SK-N-SH treated with all-trans-retinoic acid at 6 μM for 48 hours (cell line): ENCODE data around the gene PSPN.

Experiments
- ATAC-seq: fragments of 200-7000 bp; cut with Tn5 transposase; 3 replicates; pipeline ENCODE4 v1.9.1; 2020; ENCODE audit warnings: mild to moderate bottlenecking, moderate library complexity
- ARNTL ChIP-seq: fragments of 450-650 bp; formaldehyde crosslinking; IDR thresholded peaks from 2 replicates; pipeline ENCODE4 v1.5.0; 2020; ENCODE audit warnings: low read depth, mild to moderate bottlenecking, moderate library complexity, borderline replicate concordance
- CREB5 ChIP-seq: fragments of 250-450 bp; sonication (Bioruptor Pico); IDR thresholded peaks from 2 replicates; pipeline ENCODE4 v1.5.1; 2020; ENCODE audit warnings: low read depth, mild to moderate bottlenecking, moderate library complexity
- CSDC2 ChIP-seq: fragments of 250-450 bp; sonication (Bioruptor Pico); IDR thresholded peaks from 2 replicates; pipeline ENCODE4 v1.5.0; 2020; ENCODE audit warnings: mild to moderate bottlenecking, moderate library complexity
- ESRRG ChIP-seq: fragments of 250-450 bp; sonication (Bioruptor Pico); IDR thresholded peaks from 2 replicates; pipeline ENCODE4 v1.6.1; 2021; ENCODE audit warnings: mild to moderate bottlenecking
- GLIS3 ChIP-seq: fragments of 250-450 bp; sonication (Bioruptor Pico); IDR thresholded peaks from 2 replicates; pipeline ENCODE4 v1.5.0; 2020; ENCODE audit warnings: mild to moderate bottlenecking, moderate library complexity
- ISL1 ChIP-seq: fragments of 250-450 bp; sonication (Bioruptor Pico); IDR thresholded peaks from 2 replicates; pipeline ENCODE4 v2.1.2; 2022; ENCODE audit warnings: mild to moderate bottlenecking, moderate library complexity
- OSR1 ChIP-seq: fragments of 250-450 bp; sonication (Bioruptor Pico); IDR thresholded peaks from 2 replicates; pipeline ENCODE4 v1.8.0; 2022; ENCODE audit warnings: moderate library complexity, mild to moderate bottlenecking, inconsistent platforms
- PATZ1 ChIP-seq: fragments of 250-450 bp; sonication (Bioruptor Pico); IDR thresholded peaks from 2 replicates; pipeline ENCODE4 v1.8.0; 2020; ENCODE audit warnings: mild to moderate bottlenecking, moderate library complexity, borderline replicate concordance
- POU6F1 ChIP-seq: fragments of 250-450 bp; sonication (Bioruptor Pico); IDR thresholded peaks from 2 replicates; pipeline ENCODE4 v1.8.0; 2021; ENCODE audit warnings: low read depth, mild to moderate bottlenecking, moderate library complexity, borderline replicate concordance
- PPARA ChIP-seq: fragments of 250-450 bp; sonication (Bioruptor Pico); IDR thresholded peaks from 2 replicates; pipeline ENCODE4 v1.5.0; 2020; ENCODE audit warnings: mild to moderate bottlenecking, borderline replicate concordance
- RARB ChIP-seq: fragments of 250-450 bp; sonication (Bioruptor Pico); IDR thresholded peaks from 2 replicates; pipeline ENCODE4 v1.8.0; 2021; ENCODE audit warnings: mild to moderate bottlenecking, moderate library complexity
- SNAI2 ChIP-seq: fragments of 250-450 bp; sonication (Bioruptor Pico); IDR thresholded peaks from 2 replicates; pipeline ENCODE4 v1.5.0; 2020; ENCODE audit warnings: mild to moderate bottlenecking, moderate library complexity
- TCF4 ChIP-seq: fragments of 250-450 bp; sonication (Bioruptor Pico); IDR thresholded peaks from 2 replicates; pipeline ENCODE4 v1.8.0; 2021; ENCODE audit warnings: mild to moderate bottlenecking, moderate library complexity, borderline replicate concordance
- TOX ChIP-seq: fragments of 250-450 bp; sonication (Bioruptor Pico); IDR thresholded peaks from 2 replicates; pipeline ENCODE4 v1.8.0; 2021; ENCODE audit warnings: mild to moderate bottlenecking, moderate library complexity, borderline replicate concordance
- TSHZ2 ChIP-seq: fragments of 250-450 bp; sonication (Bioruptor Pico); IDR thresholded peaks from 2 replicates; pipeline ENCODE4 v1.5.0; 2020; ENCODE audit warnings: mild to moderate bottlenecking, moderate library complexity
- ZC3H10 ChIP-seq: fragments of 250-450 bp; sonication (Bioruptor Pico); IDR thresholded peaks from 2 replicates; pipeline ENCODE4 v1.5.1; 2021; ENCODE audit warnings: mild to moderate bottlenecking, moderate library complexity
- ZFP3 ChIP-seq: fragments of 250-450 bp; sonication (Bioruptor Pico); IDR thresholded peaks from 2 replicates; pipeline ENCODE4 v1.5.0; 2020; ENCODE audit warnings: mild to moderate bottlenecking, moderate library complexity
- ZFP30 ChIP-seq: fragments of 450-650 bp; formaldehyde crosslinking; IDR thresholded peaks from 2 replicates; pipeline ENCODE4 v1.5.0; 2022; ENCODE audit warnings: mild to moderate bottlenecking, moderate library complexity
- ZNF70 ChIP-seq: fragments of 450-650 bp; formaldehyde crosslinking; IDR thresholded peaks from 2 replicates; pipeline ENCODE4 v1.5.0; 2020; ENCODE audit warnings: mild to moderate bottlenecking, moderate library complexity
- ZNF8 ChIP-seq: fragments of 450-650 bp; formaldehyde crosslinking; IDR thresholded peaks from 2 replicates; pipeline ENCODE4 v1.5.0; 2020; ENCODE audit warnings: mild to moderate bottlenecking, moderate library complexity
- TF ChIP-seq, protein P1 (sequence below): fragments of 250-450 bp; sonication (Bioruptor Pico); IDR thresholded peaks from 2 replicates; pipeline ENCODE4 v1.5.1; 2021; ENCODE audit warnings: mild to moderate bottlenecking, moderate library complexity

Gene PSPN

GRCh38 chr19:6413721-6414643, 38.2 kb upstream of the PSPN start:
- ATAC-seq = no peak
- TF ChIP-seq RARB (no peak), OSR1 (no peak), CREB5 (no peak), POU6F1 (CRISPR knock-in tag) (no peak)
- TF ChIP-seq, all 23 proteins: peak for 0

- TF ChIP-seq GLIS3 (CRISPR knock-in tag) = no peak
- ATAC-seq = no peak
Observed at GRCh38 chr19:6413291-6413690, 37.6 kb upstream of the PSPN start.

GRCh38 chr19:6412447-6413091, 36.8 kb upstream of the PSPN start:
- peak; percentile 71 for ATAC-seq
- no peak for TF ChIP-seq RARB
- no peak for TF ChIP-seq ZNF70 (CRISPR knock-in tag)
- no peak for TF ChIP-seq ZNF8
- TF ChIP-seq ZFP30 (CRISPR knock-in tag) = no peak
- no peak for TF ChIP-seq GLIS3 (CRISPR knock-in tag)
- no peak for TF ChIP-seq ZC3H10
- no peak for TF ChIP-seq CSDC2 (CRISPR knock-in tag)
- no peak for TF ChIP-seq ARNTL (CRISPR knock-in tag)
- no peak for TF ChIP-seq TCF4
- TF ChIP-seq ESRRG (CRISPR knock-in tag) = no peak
- no peak for TF ChIP-seq OSR1
- TF ChIP-seq POU6F1 (CRISPR knock-in tag) = no peak
- no peak for TF ChIP-seq TOX (CRISPR knock-in tag)
- TF ChIP-seq, all 23 proteins: peak for 0

- ATAC-seq = peak; percentile 23
- no peak for TF ChIP-seq PATZ1
- TF ChIP-seq TSHZ2 (CRISPR knock-in tag) = no peak
- TF ChIP-seq, protein P1, sequence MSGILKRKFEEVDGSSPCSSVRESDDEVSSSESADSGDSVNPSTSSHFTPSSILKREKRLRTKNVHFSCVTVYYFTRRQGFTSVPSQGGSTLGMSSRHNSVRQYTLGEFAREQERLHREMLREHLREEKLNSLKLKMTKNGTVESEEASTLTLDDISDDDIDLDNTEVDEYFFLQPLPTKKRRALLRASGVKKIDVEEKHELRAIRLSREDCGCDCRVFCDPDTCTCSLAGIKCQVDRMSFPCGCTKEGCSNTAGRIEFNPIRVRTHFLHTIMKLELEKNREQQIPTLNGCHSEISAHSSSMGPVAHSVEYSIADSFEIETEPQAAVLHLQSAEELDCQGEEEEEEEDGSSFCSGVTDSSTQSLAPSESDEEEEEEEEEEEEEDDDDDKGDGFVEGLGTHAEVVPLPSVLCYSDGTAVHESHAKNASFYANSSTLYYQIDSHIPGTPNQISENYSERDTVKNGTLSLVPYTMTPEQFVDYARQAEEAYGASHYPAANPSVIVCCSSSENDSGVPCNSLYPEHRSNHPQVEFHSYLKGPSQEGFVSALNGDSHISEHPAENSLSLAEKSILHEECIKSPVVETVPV (CRISPR knock-in tag) = no peak
- TF ChIP-seq ESRRG (CRISPR knock-in tag) = no peak
- no peak for TF ChIP-seq ZFP30 (CRISPR knock-in tag)
- no peak for TF ChIP-seq SNAI2 (CRISPR knock-in tag)
- no peak for TF ChIP-seq ISL1 (CRISPR knock-in tag)
- no peak for TF ChIP-seq CREB5
- no peak for TF ChIP-seq ZFP3 (CRISPR knock-in tag)
- no peak for TF ChIP-seq GLIS3 (CRISPR knock-in tag)
- no peak for TF ChIP-seq PPARA (CRISPR knock-in tag)
- no peak for TF ChIP-seq TOX (CRISPR knock-in tag)
- no peak for TF ChIP-seq ZNF70 (CRISPR knock-in tag)
- TF ChIP-seq ZC3H10 = no peak
- TF ChIP-seq ZNF8 = no peak
Observed at GRCh38 chr19:6412061-6412446, 36.3 kb upstream of the PSPN start.
